HepG2 (cell line): ENCODE measurements around the gene DUSP7. TPM values are rescaled to one million over a fixed set of nuclear protein-coding genes. Genes with fewer than 3 reads are reported as not detected.

Experiments used
- ATAC-seq: fragments of 200-7000 bp; cut with Tn5 transposase; 3 replicates; pipeline ENCODE4 v1.9.1; 2020; ENCODE audit warnings: mild to moderate bottlenecking, moderate library complexity
- BruUV-seq: library from RNA; stranded (reverse); fragments of 400-500 nt; replicated peaks from 2 replicates; lab custom pipeline; 2021; lab: Mats Ljungman, UMichigan
- CTCF ChIA-PET: fragments of 300-600 bp; formaldehyde crosslinking; extraction: SDS; loops from one replicate; lab custom pipeline; 2021; ENCODE audit warnings: low total read pairs, inconsistent platforms, low intra/inter-chr PET ratio; lab: Yijun Ruan, JAX
- POLR2A ChIA-PET: fragments of 350-600 bp; sonication (Branson Sonifier 250); formaldehyde crosslinking; loops from one replicate; lab custom pipeline; 2020; ENCODE audit warnings: antibody characterized with exemption, inconsistent platforms; lab: Yijun Ruan, JAX
- DNase-seq: peaks from one replicate; pipeline ENCODE4 v3.0.0-alpha.2; 2015; ENCODE audit warnings: low spot score
- FAIRE-seq: peaks from 3 replicates; lab custom pipeline; 2011; peaks lifted over from hg19 to GRCh38; lab: Jason Lieb, UNC
- H2AFZ ChIP-seq: one replicate; pipeline ENCODE4 v1.6.1; 2011; ENCODE audit warnings: low read length, inconsistent platforms
- H3K27ac ChIP-seq: fragments of 300-600 bp; 3 replicates; pipeline ENCODE4 v1.8.0; 2011; ENCODE audit warnings: mixed run types, mild to moderate bottlenecking, mixed read lengths, low read length, inconsistent platforms; ENCODE audit not compliant: insufficient read depth; ENCODE audit errors: extremely low read length
- H3K27me3 ChIP-seq, 2 experiments: fragments of 200-600 bp in 1 of 2; 2 replicates in 1 of 2; 3 replicates in 1 of 2; pipeline versions ENCODE4 v1.6.0 to v1.8.0; 2011; ENCODE audit warnings: low read length in 2 of 2, mild to moderate bottlenecking in 2 of 2, moderate library complexity in 2 of 2, inconsistent platforms in 1 of 2; ENCODE audit not compliant: insufficient read depth in 2 of 2, control insufficient read depth in 1 of 2
- H3K36me3 ChIP-seq, 2 experiments: fragments of 200-600 bp in 1 of 2; replicated peaks in 1 of 2; 2 replicates in 1 of 2; 3 replicates in 1 of 2; pipeline versions ENCODE4 v1.5.1 to v1.8.0; 2011; ENCODE audit warnings: low read length in 2 of 2, inconsistent platforms in 1 of 2; ENCODE audit not compliant: insufficient read depth in 2 of 2, control insufficient read depth in 1 of 2
- H3K4me1 ChIP-seq: 2 replicates; pipeline ENCODE4 v1.5.1; 2012; ENCODE audit warnings: low read length, inconsistent platforms; ENCODE audit not compliant: insufficient read depth
- H3K4me2 ChIP-seq: 2 replicates; pipeline ENCODE4 v1.6.0; 2011; ENCODE audit warnings: low read depth, low read length, inconsistent platforms
- H3K4me3 ChIP-seq, 3 experiments: fragments of 200-600 bp in 1 of 3; sonication (generic), shearing (Covaris generic) in 1 of 3; replicated peaks in 1 of 3; 2 replicates each; pipeline ENCODE4 v1.5.1; 2011 to 2016; ENCODE audit warnings: low read length in 3 of 3, inconsistent platforms in 2 of 3, low read depth in 2 of 3, mild to moderate bottlenecking in 2 of 3, control low read depth in 1 of 3, mixed read lengths in 1 of 3; ENCODE audit not compliant: insufficient read depth in 1 of 3
- H3K79me2 ChIP-seq: one replicate; pipeline ENCODE4 v1.6.1; 2011; ENCODE audit warnings: low read length, inconsistent platforms; ENCODE audit not compliant: insufficient read depth
- H3K9ac ChIP-seq: 2 replicates; pipeline ENCODE4 v1.6.0; 2011; ENCODE audit warnings: mild to moderate bottlenecking, low read depth, low read length, inconsistent platforms; ENCODE audit not compliant: insufficient read depth
- H3K9me3 ChIP-seq: 2 replicates; pipeline ENCODE4 v1.5.1; 2012; ENCODE audit warnings: mild to moderate bottlenecking, low read length
- H4K20me1 ChIP-seq: 2 replicates; pipeline ENCODE4 v1.6.0; 2011; ENCODE audit warnings: inconsistent platforms, mild to moderate bottlenecking, low read length, moderate library complexity; ENCODE audit not compliant: insufficient read depth
- MEF2D ChIP-seq: sonication (generic); formaldehyde crosslinking; IDR thresholded peaks from 2 replicates; pipeline ENCODE4 v1.5.1; 2020; ENCODE audit warnings: mild to moderate bottlenecking, missing genetic modification reagents
- POLR2A ChIP-seq, 2 experiments: IDR thresholded peaks; 2 replicates each; pipeline ENCODE4 v1.6.1; 2011; ENCODE audit warnings: low read depth in 2 of 2, low read length in 2 of 2, mild to moderate bottlenecking in 1 of 2, moderate library complexity in 1 of 2; ENCODE audit not compliant: insufficient read depth in 1 of 2
- SMC3 ChIP-seq: IDR thresholded peaks from 2 replicates; pipeline ENCODE4 v1.6.1; 2011; ENCODE audit warnings: low read length, improper control_type of control experiment
- ZNF382 ChIP-seq: sonication (generic); formaldehyde crosslinking; IDR thresholded peaks from 2 replicates; pipeline ENCODE4 v1.5.0; 2020; ENCODE audit warnings: missing genetic modification reagents, mild to moderate bottlenecking, borderline replicate concordance
- WGBS: methylation state at CpG from one replicate; pipeline ENCODE4 v1.1.6; 2017; ENCODE audit warnings: low lambda C conversion rate; 5-methylcytosine and 5-hydroxymethylcytosine counted together
- in situ Hi-C: cut with HindIII; loops from 2 replicates; pipeline ENCODE4 v1.10.0; 2017; ENCODE audit warnings: low pct_unique_long_range_greater_than_20kb; ENCODE audit not compliant: extremely low pct_ligation_motif_present
- intact Hi-C: fragments of 100-400 bp; cut with micrococcal nuclease; formaldehyde crosslinking; loops from one replicate; pipeline ENCODE4 v1.10.0; 2022; ENCODE audit not compliant: unreplicated experiment
- polyA plus RNA-seq, 8 experiments: library from polyadenylated mRNA; depleted of rRNA in 3 of 8; stranded (reverse) in 7 of 8; unstranded in 1 of 8; fragments of >200 nt; fragmentation: Illumina TruSeq in 4 of 8; extraction: Trizol in 4 of 8; gene quantifications; 2 replicates each; pipeline versions ENCODE4 v1.2.1 to v1.2.3, GENCODE V29; 2011 to 2016; ENCODE audit warnings: low read depth in 4 of 8, missing spikeins in 1 of 8, mixed read lengths in 1 of 8; ENCODE audit not compliant: insufficient read depth in 1 of 8
- total RNA-seq, 5 experiments: library from RNA; depleted of rRNA; stranded (reverse); fragments of >200 nt; fragmentation: Illumina TruSeq; extraction: Trizol; gene quantifications; 2 replicates each; pipeline ENCODE4 v1.2.3, GENCODE V29; 2016; ENCODE audit warnings: low read depth in 1 of 5
- TF ChIP-seq, protein P1 (sequence below), 2 experiments: IDR thresholded peaks; 2 replicates each; pipeline ENCODE4 v1.6.1; 2011 to 2012; ENCODE audit warnings: low read length in 2 of 2, borderline replicate concordance in 1 of 2, low read depth in 1 of 2, mild to moderate bottlenecking in 1 of 2, moderate library complexity in 1 of 2
- TF ChIP-seq, protein P2 (sequence below): sonication (generic); formaldehyde crosslinking; IDR thresholded peaks from 2 replicates; pipeline ENCODE4 v1.8.0; 2022; ENCODE audit warnings: low read depth, missing genetic modification reagents
- TF ChIP-seq, protein P3 (sequence below): sonication (generic); formaldehyde crosslinking; IDR thresholded peaks from 2 replicates; pipeline ENCODE4 v1.9.0; 2021; ENCODE audit warnings: mild to moderate bottlenecking, missing genetic modification reagents
- TF ChIP-seq, protein P4 (sequence below): sonication (generic); formaldehyde crosslinking; IDR thresholded peaks from 2 replicates; pipeline ENCODE4 v1.8.0; 2022; ENCODE audit warnings: missing genetic modification reagents, mild to moderate bottlenecking, borderline replicate concordance

The DUSP7 gene
- total and polyA plus RNA-seq, 2 of the 13 experiments (the other 11 are each of a cell fraction or from before 2014, with no cell fraction given), result 6.6 to 8.8 TPM

DNA sequence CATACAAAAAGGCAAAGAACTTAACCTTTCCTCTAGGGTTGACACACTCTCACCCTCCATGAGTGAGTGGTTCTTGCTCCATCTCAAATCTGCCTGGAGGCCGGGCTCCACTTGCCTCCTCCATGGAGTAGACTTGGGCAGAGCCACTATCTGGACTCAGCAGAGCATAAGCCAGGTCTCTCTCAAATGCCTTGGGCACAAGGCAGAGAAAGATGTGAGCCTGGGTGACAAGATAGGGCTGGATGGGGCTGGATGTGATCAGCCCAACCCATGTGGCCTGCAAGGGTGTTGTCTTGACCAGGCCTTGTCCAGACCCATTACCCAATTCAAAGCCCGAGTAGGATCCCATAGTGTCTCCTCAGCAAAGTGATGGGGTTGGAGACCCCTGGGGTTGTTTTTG, 56.5 kb downstream of the DUSP7 start:
- peaks cover 0 to under 1% of the 10 kb centered on the region in 2 experiments; a peak in 1 of 5 replicates for H3K36me3 ChIP-seq
- POLR2A ChIA-PET, result no interaction called here
- H3K9ac ChIP-seq, result no peak overlapping the region
- intact Hi-C loops (no loop called here), in situ Hi-C loops (loop anchor here (5.0 kb wide), 2 partner anchors 42 to 142 kb away; no protein-coding TSS in a partner anchor)
- TF ChIP-seq, protein P1, sequence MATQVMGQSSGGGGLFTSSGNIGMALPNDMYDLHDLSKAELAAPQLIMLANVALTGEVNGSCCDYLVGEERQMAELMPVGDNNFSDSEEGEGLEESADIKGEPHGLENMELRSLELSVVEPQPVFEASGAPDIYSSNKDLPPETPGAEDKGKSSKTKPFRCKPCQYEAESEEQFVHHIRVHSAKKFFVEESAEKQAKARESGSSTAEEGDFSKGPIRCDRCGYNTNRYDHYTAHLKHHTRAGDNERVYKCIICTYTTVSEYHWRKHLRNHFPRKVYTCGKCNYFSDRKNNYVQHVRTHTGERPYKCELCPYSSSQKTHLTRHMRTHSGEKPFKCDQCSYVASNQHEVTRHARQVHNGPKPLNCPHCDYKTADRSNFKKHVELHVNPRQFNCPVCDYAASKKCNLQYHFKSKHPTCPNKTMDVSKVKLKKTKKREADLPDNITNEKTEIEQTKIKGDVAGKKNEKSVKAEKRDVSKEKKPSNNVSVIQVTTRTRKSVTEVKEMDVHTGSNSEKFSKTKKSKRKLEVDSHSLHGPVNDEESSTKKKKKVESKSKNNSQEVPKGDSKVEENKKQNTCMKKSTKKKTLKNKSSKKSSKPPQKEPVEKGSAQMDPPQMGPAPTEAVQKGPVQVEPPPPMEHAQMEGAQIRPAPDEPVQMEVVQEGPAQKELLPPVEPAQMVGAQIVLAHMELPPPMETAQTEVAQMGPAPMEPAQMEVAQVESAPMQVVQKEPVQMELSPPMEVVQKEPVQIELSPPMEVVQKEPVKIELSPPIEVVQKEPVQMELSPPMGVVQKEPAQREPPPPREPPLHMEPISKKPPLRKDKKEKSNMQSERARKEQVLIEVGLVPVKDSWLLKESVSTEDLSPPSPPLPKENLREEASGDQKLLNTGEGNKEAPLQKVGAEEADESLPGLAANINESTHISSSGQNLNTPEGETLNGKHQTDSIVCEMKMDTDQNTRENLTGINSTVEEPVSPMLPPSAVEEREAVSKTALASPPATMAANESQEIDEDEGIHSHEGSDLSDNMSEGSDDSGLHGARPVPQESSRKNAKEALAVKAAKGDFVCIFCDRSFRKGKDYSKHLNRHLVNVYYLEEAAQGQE (IDR thresholded peaks at IDR 0.05; ENCODE audit: borderline replicate concordance in 1 of 2, low read depth in 1 of 2, low read length in 2 of 2), result no peak
- TF ChIP-seq, protein P2, sequence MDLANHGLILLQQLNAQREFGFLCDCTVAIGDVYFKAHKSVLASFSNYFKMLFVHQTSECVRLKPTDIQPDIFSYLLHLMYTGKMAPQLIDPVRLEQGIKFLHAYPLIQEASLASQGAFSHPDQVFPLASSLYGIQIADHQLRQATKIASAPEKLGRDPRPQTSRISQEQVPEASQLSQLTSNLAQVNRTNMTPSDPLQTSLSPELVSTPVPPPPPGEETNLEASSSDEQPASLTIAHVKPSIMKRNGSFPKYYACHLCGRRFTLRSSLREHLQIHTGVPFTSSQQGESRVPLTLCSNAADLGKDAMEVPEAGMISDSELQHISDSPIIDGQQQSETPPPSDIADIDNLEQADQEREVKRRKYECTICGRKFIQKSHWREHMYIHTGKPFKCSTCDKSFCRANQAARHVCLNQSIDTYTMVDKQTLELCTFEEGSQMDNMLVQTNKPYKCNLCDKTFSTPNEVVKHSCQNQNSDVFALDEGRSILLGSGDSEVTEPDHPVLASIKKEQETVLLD (CRISPR knock-in tag), result no peak
- TF ChIP-seq MEF2D (CRISPR knock-in tag) (no peak), ZNF382 (CRISPR knock-in tag) (no peak), SMC3 (no peak), POLR2A (IDR thresholded peaks at IDR 0.05; ENCODE audit: insufficient read depth in 1 of 2, low read depth in 2 of 2, low read length in 2 of 2) (no peak)
- TF ChIP-seq, protein P3, sequence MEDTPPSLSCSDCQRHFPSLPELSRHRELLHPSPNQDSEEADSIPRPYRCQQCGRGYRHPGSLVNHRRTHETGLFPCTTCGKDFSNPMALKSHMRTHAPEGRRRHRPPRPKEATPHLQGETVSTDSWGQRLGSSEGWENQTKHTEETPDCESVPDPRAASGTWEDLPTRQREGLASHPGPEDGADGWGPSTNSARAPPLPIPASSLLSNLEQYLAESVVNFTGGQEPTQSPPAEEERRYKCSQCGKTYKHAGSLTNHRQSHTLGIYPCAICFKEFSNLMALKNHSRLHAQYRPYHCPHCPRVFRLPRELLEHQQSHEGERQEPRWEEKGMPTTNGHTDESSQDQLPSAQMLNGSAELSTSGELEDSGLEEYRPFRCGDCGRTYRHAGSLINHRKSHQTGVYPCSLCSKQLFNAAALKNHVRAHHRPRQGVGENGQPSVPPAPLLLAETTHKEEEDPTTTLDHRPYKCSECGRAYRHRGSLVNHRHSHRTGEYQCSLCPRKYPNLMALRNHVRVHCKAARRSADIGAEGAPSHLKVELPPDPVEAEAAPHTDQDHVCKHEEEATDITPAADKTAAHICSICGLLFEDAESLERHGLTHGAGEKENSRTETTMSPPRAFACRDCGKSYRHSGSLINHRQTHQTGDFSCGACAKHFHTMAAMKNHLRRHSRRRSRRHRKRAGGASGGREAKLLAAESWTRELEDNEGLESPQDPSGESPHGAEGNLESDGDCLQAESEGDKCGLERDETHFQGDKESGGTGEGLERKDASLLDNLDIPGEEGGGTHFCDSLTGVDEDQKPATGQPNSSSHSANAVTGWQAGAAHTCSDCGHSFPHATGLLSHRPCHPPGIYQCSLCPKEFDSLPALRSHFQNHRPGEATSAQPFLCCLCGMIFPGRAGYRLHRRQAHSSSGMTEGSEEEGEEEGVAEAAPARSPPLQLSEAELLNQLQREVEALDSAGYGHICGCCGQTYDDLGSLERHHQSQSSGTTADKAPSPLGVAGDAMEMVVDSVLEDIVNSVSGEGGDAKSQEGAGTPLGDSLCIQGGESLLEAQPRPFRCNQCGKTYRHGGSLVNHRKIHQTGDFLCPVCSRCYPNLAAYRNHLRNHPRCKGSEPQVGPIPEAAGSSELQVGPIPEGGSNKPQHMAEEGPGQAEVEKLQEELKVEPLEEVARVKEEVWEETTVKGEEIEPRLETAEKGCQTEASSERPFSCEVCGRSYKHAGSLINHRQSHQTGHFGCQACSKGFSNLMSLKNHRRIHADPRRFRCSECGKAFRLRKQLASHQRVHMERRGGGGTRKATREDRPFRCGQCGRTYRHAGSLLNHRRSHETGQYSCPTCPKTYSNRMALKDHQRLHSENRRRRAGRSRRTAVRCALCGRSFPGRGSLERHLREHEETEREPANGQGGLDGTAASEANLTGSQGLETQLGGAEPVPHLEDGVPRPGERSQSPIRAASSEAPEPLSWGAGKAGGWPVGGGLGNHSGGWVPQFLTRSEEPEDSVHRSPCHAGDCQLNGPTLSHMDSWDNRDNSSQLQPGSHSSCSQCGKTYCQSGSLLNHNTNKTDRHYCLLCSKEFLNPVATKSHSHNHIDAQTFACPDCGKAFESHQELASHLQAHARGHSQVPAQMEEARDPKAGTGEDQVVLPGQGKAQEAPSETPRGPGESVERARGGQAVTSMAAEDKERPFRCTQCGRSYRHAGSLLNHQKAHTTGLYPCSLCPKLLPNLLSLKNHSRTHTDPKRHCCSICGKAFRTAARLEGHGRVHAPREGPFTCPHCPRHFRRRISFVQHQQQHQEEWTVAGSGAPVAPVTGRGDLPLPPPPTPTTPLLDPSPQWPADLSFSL, result no peak
- TF ChIP-seq, protein P4, sequence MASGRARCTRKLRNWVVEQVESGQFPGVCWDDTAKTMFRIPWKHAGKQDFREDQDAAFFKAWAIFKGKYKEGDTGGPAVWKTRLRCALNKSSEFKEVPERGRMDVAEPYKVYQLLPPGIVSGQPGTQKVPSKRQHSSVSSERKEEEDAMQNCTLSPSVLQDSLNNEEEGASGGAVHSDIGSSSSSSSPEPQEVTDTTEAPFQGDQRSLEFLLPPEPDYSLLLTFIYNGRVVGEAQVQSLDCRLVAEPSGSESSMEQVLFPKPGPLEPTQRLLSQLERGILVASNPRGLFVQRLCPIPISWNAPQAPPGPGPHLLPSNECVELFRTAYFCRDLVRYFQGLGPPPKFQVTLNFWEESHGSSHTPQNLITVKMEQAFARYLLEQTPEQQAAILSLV (CRISPR knock-in tag), result no peak
- BruUV-seq, result no TSS peak
- peak overlapping the region; percentile 9 for H2AFZ ChIP-seq
- no peak for ATAC-seq
- H3K27ac ChIP-seq, result no peak overlapping the region
- H3K4me1 ChIP-seq, result peaks cover 47% of the 10 kb centered on the region
- WGBS, result 21% methylated on average over 1 of the region's 2 CpGs
- CTCF ChIA-PET, result interaction anchor here (9.0 kb wide), 1 partner anchor 144 kb away, joined by 110 read pairs; no protein-coding TSS in a partner anchor
- H4K20me1 ChIP-seq, result no peaks in the 10 kb centered on the region
- peaks cover 0 to 27% of the 10 kb centered on the region in 2 experiments; a peak in 3 of 5 replicates for H3K27me3 ChIP-seq
- peaks cover 8% of the 10 kb centered on the region for H3K79me2 ChIP-seq
- FAIRE-seq, result no peak
- no peak overlapping the region for H3K4me3 ChIP-seq
- no peak for DNase-seq
- no peak overlapping the region for H3K4me2 ChIP-seq
- no peaks in the 10 kb centered on the region for H3K9me3 ChIP-seq
